Measurements from ENCODE around the gene PMEL. TPM values are rescaled to one million over a fixed set of nuclear protein-coding genes. Genes with fewer than 3 reads are reported as not detected.
A peak's percentile ranks its signal among the peaks of the same experiment; 100 is the strongest.

The PMEL gene
- total and polyA plus RNA-seq, 2 donors from 2014 or later = 1.7 to 3.5 TPM

DNA sequence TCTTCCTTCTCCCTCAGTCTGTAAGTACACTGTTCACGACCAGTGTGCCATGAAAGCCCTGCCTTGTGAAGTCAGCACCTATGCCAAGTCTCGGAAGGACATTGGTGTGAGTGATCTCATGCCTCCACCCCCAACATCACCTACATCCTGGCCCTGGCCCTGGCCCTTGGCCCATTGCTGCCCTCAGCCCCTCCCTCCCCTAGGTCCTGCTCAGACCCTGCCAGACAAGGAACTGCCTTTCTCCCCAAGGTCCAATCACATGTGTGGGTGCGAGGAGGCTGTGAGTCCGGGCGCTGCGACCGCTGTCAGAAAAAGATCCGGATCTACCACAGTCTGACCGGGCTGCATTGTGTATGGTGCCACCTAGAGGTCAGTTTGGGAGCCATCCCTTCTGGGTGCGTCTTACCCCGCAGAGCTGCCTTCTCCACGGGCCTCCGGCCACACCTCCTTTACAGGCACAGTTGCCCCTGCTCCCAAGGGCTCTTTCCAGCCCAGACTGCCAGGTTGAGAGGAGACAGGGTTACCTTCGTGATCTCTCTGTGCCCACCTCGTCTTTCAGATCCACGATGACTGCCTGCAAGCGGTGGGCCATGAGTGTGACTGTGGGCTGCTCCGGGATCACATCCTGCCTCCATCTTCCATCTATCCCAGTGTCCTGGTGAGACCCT is 25.6 kb downstream of the PMEL start:
- Histone ChIP-seq H3K9ac (ENCODE audit: low read length in 3 of 3) (peak overlapping the region in 2 of 3 donors; percentile 37 to 52), H3K4me3 (ENCODE audit: low read length in 3 of 3) (peak overlapping the region; percentile 11 to 33 (median 25)), H3K4me1 (ENCODE audit: control insufficient read depth in 2 of 3, insufficient read depth in 2 of 3, low read depth in 1 of 3, low read length in 3 of 3) (peaks cover 0 to 7% (median 0%) of the 10 kb centered on the region in 3 donors), H3K27me3 (ENCODE audit: control insufficient read depth, insufficient read depth, low read length) (no peaks in the 10 kb centered on the region), H3K9me3 (ENCODE audit: control insufficient read depth in 2 of 3, insufficient read depth in 1 of 3, low read length in 3 of 3) (no peaks in the 10 kb centered on the region), H3K27ac (ENCODE audit: low read depth in 2 of 2, low read length in 2 of 2) (peak overlapping the region in 1 of 2 donors; percentile 24), H3K36me3 (ENCODE audit: control insufficient read depth in 2 of 3, insufficient read depth in 3 of 3, low read length in 3 of 3) (no peaks in the 10 kb centered on the region)
- FAIRE-seq = no peak
- intact Hi-C loops (cut with DNase I) = no loop called here
- peak; percentile 82 for TF ChIP-seq CTCF (IDR thresholded peaks at IDR 0.05; ENCODE audit: borderline replicate concordance, extremely low read depth, insufficient read depth)
- DNase-seq = peak; percentile 87 to 94 (median 90)

- TF ChIP-seq CTCF (IDR thresholded peaks at IDR 0.05; ENCODE audit: borderline replicate concordance, extremely low read depth, insufficient read depth) = no peak
- Histone ChIP-seq H3K27ac (ENCODE audit: low read depth in 2 of 2, low read length in 2 of 2) (no peak overlapping the region), H3K27me3 (ENCODE audit: control insufficient read depth, insufficient read depth, low read length) (peaks cover 5% of the 10 kb centered on the region), H3K9me3 (ENCODE audit: control insufficient read depth in 2 of 3, insufficient read depth in 1 of 3, low read length in 3 of 3) (no peaks in the 10 kb centered on the region), H3K4me3 (ENCODE audit: low read length in 3 of 3) (no peak overlapping the region), H3K4me1 (ENCODE audit: control insufficient read depth in 2 of 3, insufficient read depth in 2 of 3, low read depth in 1 of 3, low read length in 3 of 3) (peaks cover 0 to 7% (median 0%) of the 10 kb centered on the region in 3 donors), H3K9ac (ENCODE audit: low read length in 3 of 3) (no peak overlapping the region), H3K36me3 (ENCODE audit: control insufficient read depth in 2 of 3, insufficient read depth in 3 of 3, low read length in 3 of 3) (no peaks in the 10 kb centered on the region)
- intact Hi-C loops (cut with DNase I) = no loop called here
- DNase-seq (no peak), FAIRE-seq (no peak)
Observed at GRCh38 chr12:55938826-55939501, 26.9 kb downstream of the PMEL start.

GRCh38 chr12:55937981-55938380 is 27.9 kb downstream of the PMEL start:
- peaks cover 0 to 9% (median 0%) of the 10 kb centered on the region in 3 donors for H3K4me1 ChIP-seq (ENCODE audit: control insufficient read depth in 2 of 3, insufficient read depth in 2 of 3, low read depth in 1 of 3, low read length in 3 of 3)
- H3K27ac ChIP-seq (ENCODE audit: low read depth in 2 of 2, low read length in 2 of 2) = no peak overlapping the region
- no peak for FAIRE-seq
- H3K27me3 ChIP-seq (ENCODE audit: control insufficient read depth, insufficient read depth, low read length) = peaks cover 8% of the 10 kb centered on the region
- H3K36me3 ChIP-seq (ENCODE audit: control insufficient read depth in 2 of 3, insufficient read depth in 3 of 3, low read length in 3 of 3) = no peaks in the 10 kb centered on the region
- intact Hi-C loops (cut with DNase I) = no loop called here
- no peak for DNase-seq
- no peak overlapping the region for H3K4me3 ChIP-seq (ENCODE audit: low read length in 3 of 3)
- H3K9me3 ChIP-seq (ENCODE audit: control insufficient read depth in 2 of 3, insufficient read depth in 1 of 3, low read length in 3 of 3) = no peaks in the 10 kb centered on the region
- no peak for TF ChIP-seq CTCF (IDR thresholded peaks at IDR 0.05; ENCODE audit: borderline replicate concordance, extremely low read depth, insufficient read depth)
- H3K9ac ChIP-seq (ENCODE audit: low read length in 3 of 3) = no peak overlapping the region
